ENCODE measurements around the gene S100A13.
"Not testable (repeated sequence)": the region's sequence is repeated elsewhere in the genome, so short reads cannot be mapped to it uniquely, and the experiment has no call there.

S100A13 gene

GRCh38 chr1:153626904-153627714 lies at the start of gene S100A13:
TSS of gene S100A13 (minus strand) at chr1:153627505. CDS start at chr1:153626472, 1,033 bp downstream.
- in situ Hi-C loops (cut with MboI; ENCODE audit: low pct_unique_long_range_greater_than_20kb, low sequenced_read_pairs) = no loop called here

GRCh38 chr1:153673511-153673910 lies 46.2 kb upstream of the S100A13 start:
- in situ Hi-C loops (cut with MboI; ENCODE audit: low pct_unique_long_range_greater_than_20kb, low sequenced_read_pairs) = no loop called here
- DNase-seq = no peak

More at GRCh38 chr1:153626904-153627714, at the start of gene S100A13:
- DNase-seq = peak; percentile 91

- DNase-seq = peak; percentile 84
These were observed 44.5 kb upstream of the S100A13 start for GRCh38 chr1:153671628-153672353.

GRCh38 chr1:153670859-153671627 lies 43.7 kb upstream of the S100A13 start, which contains the start of gene ILF2:
TSS of gene ILF2 (minus strand) at chr1:153670993. CDS start at chr1:153670922, 71 bp downstream.
- peak; percentile 100 for DNase-seq
- in situ Hi-C loops (cut with MboI; ENCODE audit: low pct_unique_long_range_greater_than_20kb, low sequenced_read_pairs) = no loop called here

More at GRCh38 chr1:153671628-153672353, 44.5 kb upstream of the S100A13 start:
- in situ Hi-C loops (cut with MboI; ENCODE audit: low pct_unique_long_range_greater_than_20kb, low sequenced_read_pairs) = not testable (repeated sequence)

GRCh38 chr1:153670257-153670858 lies 43.1 kb upstream of the S100A13 start:
- no peak for DNase-seq
- in situ Hi-C loops (cut with MboI; ENCODE audit: low pct_unique_long_range_greater_than_20kb, low sequenced_read_pairs) = no loop called here

- in situ Hi-C loops (cut with MboI; ENCODE audit: low pct_unique_long_range_greater_than_20kb, low sequenced_read_pairs) = no loop called here
- DNase-seq = no peak
These were observed 42.3 kb upstream of the S100A13 start for GRCh38 chr1:153669606-153670005.

GRCh38 chr1:153668672-153669071 lies 41.4 kb upstream of the S100A13 start:
- DNase-seq; in situ Hi-C loops (cut with MboI; ENCODE audit: low pct_unique_long_range_greater_than_20kb, low sequenced_read_pairs): not testable (repeated sequence)

- DNase-seq = no peak
- in situ Hi-C loops (cut with MboI; ENCODE audit: low pct_unique_long_range_greater_than_20kb, low sequenced_read_pairs) = no loop called here
These were observed 40.1 kb upstream of the S100A13 start for GRCh38 chr1:153667439-153667838.

- in situ Hi-C loops (cut with MboI; ENCODE audit: low pct_unique_long_range_greater_than_20kb, low sequenced_read_pairs) = no loop called here
- DNase-seq = no peak
These were observed 35.9 kb upstream of the S100A13 start for GRCh38 chr1:153663211-153663610.

- in situ Hi-C loops (cut with MboI; ENCODE audit: low pct_unique_long_range_greater_than_20kb, low sequenced_read_pairs) = no loop called here
- DNase-seq = no peak
These were observed 35.0 kb upstream of the S100A13 start for GRCh38 chr1:153662269-153662668.

GRCh38 chr1:153661111-153661708 lies 33.9 kb upstream of the S100A13 start:
- in situ Hi-C loops (cut with MboI; ENCODE audit: low pct_unique_long_range_greater_than_20kb, low sequenced_read_pairs) = no loop called here
- DNase-seq = no peak

GRCh38 chr1:153659656-153660055 lies 32.4 kb upstream of the S100A13 start:
- DNase-seq = no peak
- in situ Hi-C loops (cut with MboI; ENCODE audit: low pct_unique_long_range_greater_than_20kb, low sequenced_read_pairs) = no loop called here

GRCh38 chr1:153659175-153659534 lies 31.9 kb upstream of the S100A13 start:
- in situ Hi-C loops (cut with MboI; ENCODE audit: low pct_unique_long_range_greater_than_20kb, low sequenced_read_pairs) = no loop called here
- DNase-seq = no peak

GRCh38 chr1:153658400-153659174 lies 31.3 kb upstream of the S100A13 start, which contains the start of gene SNAPIN:
TSS of gene SNAPIN (plus strand) at chr1:153658703. CDS start at chr1:153658744, 41 bp downstream.
- peak; percentile 93 for DNase-seq
- in situ Hi-C loops (cut with MboI; ENCODE audit: low pct_unique_long_range_greater_than_20kb, low sequenced_read_pairs) = no loop called here

- in situ Hi-C loops (cut with MboI; ENCODE audit: low pct_unique_long_range_greater_than_20kb, low sequenced_read_pairs) = no loop called here
These were observed 28.0 kb upstream of the S100A13 start for GRCh38 chr1:153655333-153655732.

GRCh38 chr1:153652805-153653500 lies 25.6 kb upstream of the S100A13 start:
- in situ Hi-C loops (cut with MboI; ENCODE audit: low pct_unique_long_range_greater_than_20kb, low sequenced_read_pairs) = no loop called here
- DNase-seq = no peak

More at GRCh38 chr1:153655333-153655732, 28.0 kb upstream of the S100A13 start:
- DNase-seq = no peak

- in situ Hi-C loops (cut with MboI; ENCODE audit: low pct_unique_long_range_greater_than_20kb, low sequenced_read_pairs) = no loop called here
- DNase-seq = no peak
These were observed 24.5 kb upstream of the S100A13 start for GRCh38 chr1:153651771-153652170.
